Measurements from ENCODE around the gene LKAAEAR1. TPM values are rescaled to one million over a fixed set of nuclear protein-coding genes. Genes with fewer than 3 reads are reported as not detected.

LKAAEAR1 gene
- total and polyA plus RNA-seq, 2 of the 13 experiments (the other 11 are each of a cell fraction or from before 2014, with no cell fraction given): not detected

DNA sequence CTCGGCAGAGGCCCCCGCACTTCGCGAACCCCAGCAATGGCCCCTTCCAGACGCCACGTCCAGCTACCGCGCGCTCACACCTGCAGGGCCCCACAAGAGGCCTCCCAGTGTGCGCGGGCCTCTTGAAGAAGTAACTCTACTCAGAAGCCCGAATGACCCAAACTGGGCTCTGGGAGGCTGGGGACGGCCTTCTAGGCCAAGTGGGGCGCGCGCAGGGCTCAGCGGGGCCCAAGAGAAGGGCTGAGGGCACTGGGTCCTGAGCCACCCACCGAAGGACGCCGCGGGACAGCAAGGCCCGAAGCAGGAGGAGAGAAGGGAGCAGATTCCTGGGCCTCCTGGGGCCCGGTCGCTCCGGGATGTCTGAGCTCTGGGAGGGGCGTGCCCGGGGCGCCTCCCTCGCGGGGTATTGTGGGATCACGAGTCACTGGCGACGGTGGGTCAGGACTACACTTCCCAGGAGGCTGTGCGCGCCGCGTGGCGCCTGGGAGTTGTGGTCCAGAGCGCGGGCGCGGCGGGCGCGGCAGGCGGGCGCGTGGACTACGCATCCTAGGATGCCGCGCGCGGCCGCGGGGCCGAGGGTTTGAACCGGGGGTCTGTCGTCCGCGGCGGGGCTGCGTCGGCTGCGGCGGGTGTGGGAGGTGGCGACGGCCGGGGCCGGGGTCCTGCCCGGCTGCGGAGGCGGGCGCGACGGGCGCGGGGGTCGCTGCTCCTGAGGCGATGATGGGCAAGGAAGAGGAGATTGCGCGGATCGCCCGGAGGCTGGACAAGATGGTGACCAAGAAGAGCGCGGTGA lies 21.4 kb downstream of the LKAAEAR1 start, which contains the start of gene TCEA2 (continued):
- TF ChIP-seq, protein P1, sequence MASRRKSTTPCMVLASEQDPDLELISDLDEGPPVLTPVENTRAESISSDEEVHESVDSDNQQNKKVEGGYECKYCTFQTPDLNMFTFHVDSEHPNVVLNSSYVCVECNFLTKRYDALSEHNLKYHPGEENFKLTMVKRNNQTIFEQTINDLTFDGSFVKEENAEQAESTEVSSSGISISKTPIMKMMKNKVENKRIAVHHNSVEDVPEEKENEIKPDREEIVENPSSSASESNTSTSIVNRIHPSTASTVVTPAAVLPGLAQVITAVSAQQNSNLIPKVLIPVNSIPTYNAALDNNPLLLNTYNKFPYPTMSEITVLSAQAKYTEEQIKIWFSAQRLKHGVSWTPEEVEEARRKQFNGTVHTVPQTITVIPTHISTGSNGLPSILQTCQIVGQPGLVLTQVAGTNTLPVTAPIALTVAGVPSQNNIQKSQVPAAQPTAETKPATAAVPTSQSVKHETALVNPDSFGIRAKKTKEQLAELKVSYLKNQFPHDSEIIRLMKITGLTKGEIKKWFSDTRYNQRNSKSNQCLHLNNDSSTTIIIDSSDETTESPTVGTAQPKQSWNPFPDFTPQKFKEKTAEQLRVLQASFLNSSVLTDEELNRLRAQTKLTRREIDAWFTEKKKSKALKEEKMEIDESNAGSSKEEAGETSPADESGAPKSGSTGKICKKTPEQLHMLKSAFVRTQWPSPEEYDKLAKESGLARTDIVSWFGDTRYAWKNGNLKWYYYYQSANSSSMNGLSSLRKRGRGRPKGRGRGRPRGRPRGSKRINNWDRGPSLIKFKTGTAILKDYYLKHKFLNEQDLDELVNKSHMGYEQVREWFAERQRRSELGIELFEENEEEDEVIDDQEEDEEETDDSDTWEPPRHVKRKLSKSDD (CRISPR knock-in tag; IDR thresholded peaks at IDR 0.05; ENCODE audit: low read depth): peak; percentile 62
- TF ChIP-seq, protein P2, sequence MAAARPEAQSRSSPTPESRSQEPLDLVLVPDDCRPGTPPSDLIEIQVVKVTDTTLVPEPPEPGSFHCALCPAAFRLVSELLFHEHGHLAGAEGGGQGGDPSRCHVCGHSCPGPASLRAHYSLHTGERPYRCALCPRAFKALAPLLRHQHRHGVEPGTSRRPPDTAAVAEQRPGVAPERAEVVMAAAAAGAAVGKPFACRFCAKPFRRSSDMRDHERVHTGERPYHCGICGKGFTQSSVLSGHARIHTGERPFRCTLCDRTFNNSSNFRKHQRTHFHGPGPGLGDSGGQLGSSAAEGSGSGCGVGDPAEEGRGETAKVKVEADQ (CRISPR knock-in tag; IDR thresholded peaks at IDR 0.05; ENCODE audit: borderline replicate concordance): peak; percentile 83; the same call in 1 of the 2 replicates
- TF ChIP-seq ZFP41 (CRISPR knock-in tag; IDR thresholded peaks at IDR 0.05; ENCODE audit: borderline replicate concordance): peak; percentile 91
- peak; percentile 97 for TF ChIP-seq GMEB1 (CRISPR knock-in tag; IDR thresholded peaks at IDR 0.05; ENCODE audit: borderline replicate concordance)
- no peak for TF ChIP-seq CC2D1A (CRISPR knock-in tag; IDR thresholded peaks at IDR 0.05)
- TF ChIP-seq, protein P3, sequence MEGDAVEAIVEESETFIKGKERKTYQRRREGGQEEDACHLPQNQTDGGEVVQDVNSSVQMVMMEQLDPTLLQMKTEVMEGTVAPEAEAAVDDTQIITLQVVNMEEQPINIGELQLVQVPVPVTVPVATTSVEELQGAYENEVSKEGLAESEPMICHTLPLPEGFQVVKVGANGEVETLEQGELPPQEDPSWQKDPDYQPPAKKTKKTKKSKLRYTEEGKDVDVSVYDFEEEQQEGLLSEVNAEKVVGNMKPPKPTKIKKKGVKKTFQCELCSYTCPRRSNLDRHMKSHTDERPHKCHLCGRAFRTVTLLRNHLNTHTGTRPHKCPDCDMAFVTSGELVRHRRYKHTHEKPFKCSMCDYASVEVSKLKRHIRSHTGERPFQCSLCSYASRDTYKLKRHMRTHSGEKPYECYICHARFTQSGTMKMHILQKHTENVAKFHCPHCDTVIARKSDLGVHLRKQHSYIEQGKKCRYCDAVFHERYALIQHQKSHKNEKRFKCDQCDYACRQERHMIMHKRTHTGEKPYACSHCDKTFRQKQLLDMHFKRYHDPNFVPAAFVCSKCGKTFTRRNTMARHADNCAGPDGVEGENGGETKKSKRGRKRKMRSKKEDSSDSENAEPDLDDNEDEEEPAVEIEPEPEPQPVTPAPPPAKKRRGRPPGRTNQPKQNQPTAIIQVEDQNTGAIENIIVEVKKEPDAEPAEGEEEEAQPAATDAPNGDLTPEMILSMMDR (CRISPR knock-in tag; IDR thresholded peaks at IDR 0.05): peak; percentile 32; the same call in 1 of the 2 replicates
- no peak for TF ChIP-seq ZNF354B (CRISPR knock-in tag; IDR thresholded peaks at IDR 0.05)
- TF ChIP-seq ATF4 (CRISPR knock-in tag; IDR thresholded peaks at IDR 0.05): no peak; a peak in 1 of 4 replicates
- peak; percentile 89; the same call in 1 of the 2 replicates for TF ChIP-seq GLI4 (CRISPR knock-in tag; IDR thresholded peaks at IDR 0.05; ENCODE audit: borderline replicate concordance)
- TF ChIP-seq AKNA (CRISPR knock-in tag; IDR thresholded peaks at IDR 0.05; ENCODE audit: borderline replicate concordance): peak; percentile 34; the same call in 1 of the 2 replicates
- peak; percentile 84 for TF ChIP-seq HDAC2 (CRISPR knock-in tag; IDR thresholded peaks at IDR 0.05)

Data from HepG2 (cell line).